B cell (primary cell): ENCODE results near the gene TNFRSF19. TPM values are rescaled to one million over a fixed set of nuclear protein-coding genes. Genes with fewer than 3 reads are reported as not detected.
A peak's percentile ranks its signal among the peaks of the same experiment; 100 is the strongest.

Source experiments
- ATAC-seq: fragments of 200-7000 bp; cut with Tn5 transposase; one replicate; pipeline ENCODE4 v1.10.0; 2021; ENCODE audit warnings: low read depth, mild to moderate bottlenecking, moderate number of reproducible peaks, moderate library complexity
- CTCF ChIA-PET: fragments of 350-600 bp; sonication (Branson Sonifier 250); formaldehyde crosslinking; loops from one replicate; lab custom pipeline; 2021; ENCODE audit warnings: antibody characterized with exemption, inconsistent platforms; lab: Charles Lee
- POLR2A ChIA-PET: fragments of 350-600 bp; sonication (Branson Sonifier 250); formaldehyde crosslinking; loops from one replicate; lab custom pipeline; 2021; ENCODE audit warnings: antibody characterized with exemption; lab: Charles Lee
- DNase-seq: peaks from one replicate; pipeline ENCODE4 v3.0.0; 2013
- H2AFZ ChIP-seq: 2 replicates; pipeline ENCODE4 v1.6.1; 2012; ENCODE audit warnings: mild to moderate bottlenecking, low read depth, low read length; ENCODE audit not compliant: insufficient read depth, poor library complexity, severe bottlenecking
- H3K27ac ChIP-seq, 2 donors: 1 replicate in 1 of 2; 2 replicates in 1 of 2; pipeline ENCODE4 v1.5.1; 2012 to 2013; ENCODE audit warnings: low read length in 2 of 2, mild to moderate bottlenecking in 2 of 2, moderate library complexity in 1 of 2
- H3K27me3 ChIP-seq, 4 experiments: fragments of 200-600 bp in 1 of 4; sonication (generic) in 1 of 4; replicated peaks in 1 of 4; 1 replicate in 2 of 4; 2 replicates in 2 of 4; pipeline versions ENCODE4 v1.6.1 to v1.7.0; 2013 to 2016; ENCODE audit warnings: low read length in 3 of 4, mild to moderate bottlenecking in 2 of 4, mixed read lengths in 1 of 4, moderate library complexity in 1 of 4; ENCODE audit not compliant: insufficient read depth in 4 of 4, control insufficient read depth in 3 of 4; ENCODE audit errors: control extremely low read depth in 1 of 4
- H3K36me3 ChIP-seq, 2 experiments: replicated peaks in 1 of 2; 1 replicate in 1 of 2; 2 replicates in 1 of 2; pipeline versions ENCODE4 v1.6.1 to v1.7.1; 2013; ENCODE audit warnings: low read length in 1 of 2; ENCODE audit not compliant: insufficient read depth in 2 of 2, control insufficient read depth in 1 of 2; ENCODE audit errors: control extremely low read depth in 1 of 2, extremely low read depth in 1 of 2
- H3K4me1 ChIP-seq, 2 donors: fragments of 200-600 bp in 1 of 2; sonication (generic) in 1 of 2; 1 replicate in 1 of 2; 2 replicates in 1 of 2; pipeline versions ENCODE4 v1.5.1 to v1.6.1; 2013 to 2017; ENCODE audit warnings: low read length in 2 of 2; ENCODE audit not compliant: control insufficient read depth in 2 of 2, insufficient read depth in 2 of 2
- H3K4me2 ChIP-seq: replicated peaks from 2 replicates; pipeline ENCODE3; 2012; ENCODE audit warnings: mild to moderate bottlenecking, low read depth, low read length; ENCODE audit not compliant: poor library complexity, severe bottlenecking
- H3K4me3 ChIP-seq, 5 experiments: fragments of 200-600 bp in 1 of 5; sonication (generic) in 1 of 5; 1 replicate in 3 of 5; 2 replicates in 2 of 5; pipeline versions ENCODE4 v1.5.1 to v1.7.0; 2011 to 2016; ENCODE audit warnings: low read length in 4 of 5, mild to moderate bottlenecking in 4 of 5, low read depth in 2 of 5, control low read depth in 1 of 5, moderate library complexity in 1 of 5; ENCODE audit not compliant: insufficient read depth in 1 of 5; ENCODE audit errors: control extremely low read depth in 1 of 5, extremely low read depth in 1 of 5
- H3K79me2 ChIP-seq: fragments of 200-600 bp; sonication (generic); one replicate; pipeline ENCODE4 v1.6.0; 2016; ENCODE audit warnings: low read length; ENCODE audit not compliant: control insufficient read depth, insufficient read depth
- H3K9ac ChIP-seq: fragments of 200-600 bp; sonication (generic); 2 replicates; pipeline ENCODE4 v1.6.1; 2017; ENCODE audit warnings: mild to moderate bottlenecking, low read length, moderate library complexity
- H3K9me3 ChIP-seq, 3 donors: one replicate each; pipeline versions ENCODE4 v1.6.1 to v1.7.1; 2013; ENCODE audit warnings: low read length in 2 of 3; ENCODE audit not compliant: control insufficient read depth in 2 of 3, insufficient read depth in 1 of 3; ENCODE audit errors: control extremely low read depth in 1 of 3
- H4K20me1 ChIP-seq: 2 replicates; pipeline ENCODE4 v1.6.0; 2012; ENCODE audit warnings: mild to moderate bottlenecking, low read length; ENCODE audit not compliant: insufficient read depth, control insufficient read depth, poor library complexity, severe bottlenecking
- H3K27ac Mint-ChIP-seq: one replicate; pipeline ENCODE4 v1.8.0; 2021; ENCODE audit warnings: mixed read lengths
- H3K27me3 Mint-ChIP-seq: one replicate; pipeline ENCODE4 v1.8.0; 2021; ENCODE audit warnings: mixed read lengths
- H3K4me1 Mint-ChIP-seq: one replicate; pipeline ENCODE4 v1.8.0; 2021; ENCODE audit warnings: mixed read lengths
- H3K4me3 Mint-ChIP-seq: one replicate; pipeline ENCODE4 v1.8.0; 2021; ENCODE audit warnings: mixed read lengths
- H3K9me3 Mint-ChIP-seq: one replicate; pipeline ENCODE4 v1.8.0; 2022; ENCODE audit warnings: mixed read lengths; ENCODE audit not compliant: insufficient read depth
- CTCF ChIP-seq: fragments of 200-600 bp; IDR thresholded peaks from one replicate; pipeline ENCODE4 v1.8.0; 2022; ENCODE audit warnings: antibody characterized with exemption, mild to moderate bottlenecking
- EZH2 ChIP-seq: IDR thresholded peaks from 2 replicates; pipeline ENCODE4 v1.6.1; 2012; ENCODE audit warnings: borderline replicate concordance, low read depth, mild to moderate bottlenecking, moderate library complexity, low read length; ENCODE audit not compliant: insufficient read depth, poor library complexity, severe bottlenecking
- WGBS: methylation state at CpG from one replicate; pipeline ENCODE4 v1.1.5; 2013; ENCODE audit warnings: missing lambda C conversion rate; ENCODE audit not compliant: insufficient coverage; 5-methylcytosine and 5-hydroxymethylcytosine counted together
- intact Hi-C: fragments of 100-400 bp; cut with micrococcal nuclease; formaldehyde crosslinking; loops from one replicate; pipeline ENCODE4 v1.10.0; 2022
- polyA plus RNA-seq: library from polyadenylated mRNA; depleted of rRNA; stranded (reverse); fragments of >200 nt; gene quantifications from 2 replicates; pipeline ENCODE4 v1.2.3, GENCODE V29; 2012
- total RNA-seq, 2 donors: library from RNA; stranded (reverse); fragments of 120-200 nt in 1 of 2; gene quantifications; 1 replicate in 1 of 2; 2 replicates in 1 of 2; pipeline versions ENCODE4 v1.2.3 to v1.2.4, GENCODE V29; 2013 to 2022

TNFRSF19 gene
- total and polyA plus RNA-seq, 2 donors (not counting 1 experiment from before 2014, with no cell fraction given), result 0.36 TPM; not detected in 1

- peaks cover 16% of the 10 kb centered on the region for H3K27me3 Mint-ChIP-seq
- intact Hi-C loops, result no loop called here
- peak overlapping the region; percentile 6 for H3K27ac Mint-ChIP-seq
- ChIA-PET POLR2A (no interaction called here), CTCF (no interaction called here)
- Histone ChIP-seq H3K4me1 (peaks cover 12 to 18% of the 10 kb centered on the region in 2 donors), H4K20me1 (no peaks in the 10 kb centered on the region), H2AFZ (peak overlapping the region; percentile 68), H3K79me2 (no peaks in the 10 kb centered on the region), H3K27ac (peak overlapping the region in 1 of 2 donors; percentile 2), H3K36me3 (no peaks in the 10 kb centered on the region), H3K4me3 (peak overlapping the region; percentile 16 to 64 (median 36)), H3K27me3 (no peaks in the 10 kb centered on the region), H3K4me2 (peak overlapping the region; percentile 66), H3K9ac (peak overlapping the region; percentile 52), H3K9me3 (no peaks in the 10 kb centered on the region)
- H3K4me1 Mint-ChIP-seq, result peaks cover 19% of the 10 kb centered on the region
- ATAC-seq (no peak), DNase-seq (peak; percentile 21)
- H3K4me3 Mint-ChIP-seq, result peak overlapping the region; percentile 72
- TF ChIP-seq EZH2 (no peak), CTCF (no peak)
- no peaks in the 10 kb centered on the region for H3K9me3 Mint-ChIP-seq
- 14% methylated on average over 9 of the region's 13 CpGs for WGBS
Observed at GRCh38 chr13:23608701-23609413, 38.6 kb downstream of the TNFRSF19 start.

GRCh38 chr13:23609414-23609760, 39.2 kb downstream of the TNFRSF19 start:
- DNase-seq, result peak; percentile 23
- H3K9me3 Mint-ChIP-seq, result no peaks in the 10 kb centered on the region
- Histone ChIP-seq H3K27ac (peak overlapping the region in 1 of 2 donors; percentile 2), H4K20me1 (no peaks in the 10 kb centered on the region), H3K4me3 (peak overlapping the region; percentile 16 to 64 (median 36)), H3K4me2 (peak overlapping the region; percentile 66), H2AFZ (peak overlapping the region; percentile 68), H3K9ac (peak overlapping the region; percentile 52), H3K27me3 (no peaks in the 10 kb centered on the region), H3K4me1 (peaks cover 12 to 18% of the 10 kb centered on the region in 2 donors), H3K36me3 (no peaks in the 10 kb centered on the region), H3K79me2 (no peaks in the 10 kb centered on the region), H3K9me3 (no peaks in the 10 kb centered on the region)
- no peak for ATAC-seq
- WGBS, result 0% methylated on average over 2 of the region's 7 CpGs
- peak overlapping the region; percentile 6 for H3K27ac Mint-ChIP-seq
- TF ChIP-seq EZH2 (no peak), CTCF (no peak)
- H3K4me3 Mint-ChIP-seq, result peak overlapping the region; percentile 72
- H3K27me3 Mint-ChIP-seq, result peaks cover 15% of the 10 kb centered on the region
- ChIA-PET CTCF (no interaction called here), POLR2A (no interaction called here)
- H3K4me1 Mint-ChIP-seq, result peaks cover 19% of the 10 kb centered on the region
- intact Hi-C loops, result no loop called here
